Stimulated activated CD4-positive, alpha-beta T cell treated with anti-CD3 and anti-CD28 coated beads, TNF-alpha, amount 100 ng/mL, for 1 hour (primary cell): ENCODE results near the gene PC.

Source experiments
- DNase-seq, 3 donors: peaks; one replicate each; pipeline ENCODE4 v3.0.0-alpha.2; 2020; ENCODE audit warnings: low read depth in 3 of 3, low spot score in 1 of 3

PC gene

GRCh38 chr11:66868726-66869566 is 89.2 kb downstream of the PC start:
- peak; percentile 35 to 66 (median 54) for DNase-seq

- no peak for DNase-seq
Observed at GRCh38 chr11:66868082-66868725, 90.0 kb downstream of the PC start.

- DNase-seq = no peak
Observed at GRCh38 chr11:66867425-66868040, 90.7 kb downstream of the PC start.

- DNase-seq = no peak
Observed at GRCh38 chr11:66866511-66866986, 91.6 kb downstream of the PC start.

- DNase-seq = no peak
Observed at GRCh38 chr11:66866007-66866406, 92.2 kb downstream of the PC start.

- no peak for DNase-seq
Observed at GRCh38 chr11:66864924-66865697, 93.1 kb downstream of the PC start.

- DNase-seq = no peak
Observed at GRCh38 chr11:66864172-66864901, 93.8 kb downstream of the PC start.

GRCh38 chr11:66863428-66864125 is 94.6 kb downstream of the PC start:
- DNase-seq = no peak

- DNase-seq = no peak
Observed at GRCh38 chr11:66862559-66863037, 95.6 kb downstream of the PC start.

- DNase-seq = no peak
Observed at GRCh38 chr11:66861774-66862558, 96.2 kb downstream of the PC start.

GRCh38 chr11:66861038-66861773 is 97.0 kb downstream of the PC start:
- no peak for DNase-seq

- DNase-seq = no peak
Observed at GRCh38 chr11:66860449-66860831, 97.7 kb downstream of the PC start.

- DNase-seq = no peak
Observed at GRCh38 chr11:66859686-66860448, 98.3 kb downstream of the PC start.

- DNase-seq = no peak
Observed at GRCh38 chr11:66858939-66859685, 99.1 kb downstream of the PC start.

GRCh38 chr11:66858186-66858938 is 99.8 kb downstream of the PC start:
- no peak for DNase-seq

GRCh38 chr11:66857927-66858185 is 100.3 kb downstream of the PC start:
- DNase-seq = no peak
